ENCODE results near the gene NAGK. TPM values are rescaled to one million over a fixed set of nuclear protein-coding genes. Genes with fewer than 3 reads are reported as not detected.
"Not testable (repeated sequence)": the region's sequence is repeated elsewhere in the genome, so short reads cannot be mapped to it uniquely, and the experiment has no call there.

The NAGK gene
- total and polyA plus RNA-seq, 2 donors (not counting 3 experiments of a cell fraction or from before 2014, with no cell fraction given) = 130 to 184 TPM

DNA sequence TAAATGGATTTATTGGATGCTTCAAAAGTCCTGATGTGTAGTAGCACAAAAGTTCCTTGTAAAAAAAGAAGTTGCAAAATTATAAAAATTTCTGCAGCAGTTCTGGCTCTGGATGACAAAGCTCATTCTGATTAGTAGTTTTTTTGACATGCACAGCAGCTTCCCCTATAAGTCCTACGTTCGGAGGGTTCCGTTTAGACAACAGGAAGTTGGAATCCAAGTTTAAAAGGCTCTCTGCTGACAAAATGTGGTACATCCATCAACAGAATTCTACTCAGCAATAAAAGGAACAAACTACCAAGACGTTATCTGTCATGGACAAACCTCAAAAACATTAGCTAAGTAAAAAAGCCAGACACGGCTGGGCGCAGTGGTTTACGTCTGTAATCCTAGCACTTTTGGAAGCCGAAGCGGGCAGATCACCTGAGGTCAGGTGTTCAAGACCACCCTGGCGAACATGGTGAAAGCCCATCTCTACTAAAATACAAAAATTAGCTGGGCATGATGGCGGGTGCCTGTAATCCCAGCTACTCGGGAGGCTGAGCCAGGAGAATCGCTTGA is 15.4 kb downstream of the NAGK start:
- BruUV-seq (replicated peaks); H3K9me3 ChIP-seq (replicated peaks; ENCODE audit: control insufficient read depth, insufficient read depth, low read length); DNase-seq (ENCODE audit: low read depth, low spot score); H3K9ac ChIP-seq (replicated peaks; ENCODE audit: extremely low read depth, insufficient read depth, low read length); H3K36me3 ChIP-seq (ENCODE audit: control insufficient read depth in 2 of 2, extremely low read depth in 1 of 2, insufficient read depth in 2 of 2, low read length in 2 of 2); H3K9me1 ChIP-seq (replicated peaks; ENCODE audit: control insufficient read depth, extremely low read depth, insufficient read depth, low read length); intact Hi-C loops (cut with micrococcal nuclease); H3K27ac ChIP-seq (ENCODE audit: insufficient read depth, low read depth, low read length); H3K79me2 ChIP-seq (ENCODE audit: control insufficient read depth, insufficient read depth, low read length); POLR2A ChIA-PET; H4K20me1 ChIP-seq (replicated peaks; ENCODE audit: control insufficient read depth, extremely low read depth, insufficient read depth, low read length); H3K4me3 ChIP-seq (replicated peaks in 1 of 3; ENCODE audit: insufficient read depth in 1 of 3, low read depth in 1 of 3, low read length in 3 of 3); H3K4me1 ChIP-seq (ENCODE audit: control insufficient read depth, extremely low read depth, insufficient read depth, low read length); H3K27me3 ChIP-seq (ENCODE audit: control insufficient read depth in 2 of 2, insufficient read depth in 2 of 2, low read length in 2 of 2); H3K4me2 ChIP-seq (ENCODE audit: insufficient read depth, low read length); dilution Hi-C loops (cut with MboI; ENCODE audit: extremely low pct_ligation_motif_present, low sequenced_read_pairs); H2AFZ ChIP-seq (ENCODE audit: low read depth, low read length): not testable (repeated sequence)
- peak; percentile 78 for FAIRE-seq
- CTCF ChIA-PET = interaction anchor here (2.7 kb wide), 1 partner anchor 17 kb away, joined by 10 read pairs; no protein-coding TSS in a partner anchor

DNA sequence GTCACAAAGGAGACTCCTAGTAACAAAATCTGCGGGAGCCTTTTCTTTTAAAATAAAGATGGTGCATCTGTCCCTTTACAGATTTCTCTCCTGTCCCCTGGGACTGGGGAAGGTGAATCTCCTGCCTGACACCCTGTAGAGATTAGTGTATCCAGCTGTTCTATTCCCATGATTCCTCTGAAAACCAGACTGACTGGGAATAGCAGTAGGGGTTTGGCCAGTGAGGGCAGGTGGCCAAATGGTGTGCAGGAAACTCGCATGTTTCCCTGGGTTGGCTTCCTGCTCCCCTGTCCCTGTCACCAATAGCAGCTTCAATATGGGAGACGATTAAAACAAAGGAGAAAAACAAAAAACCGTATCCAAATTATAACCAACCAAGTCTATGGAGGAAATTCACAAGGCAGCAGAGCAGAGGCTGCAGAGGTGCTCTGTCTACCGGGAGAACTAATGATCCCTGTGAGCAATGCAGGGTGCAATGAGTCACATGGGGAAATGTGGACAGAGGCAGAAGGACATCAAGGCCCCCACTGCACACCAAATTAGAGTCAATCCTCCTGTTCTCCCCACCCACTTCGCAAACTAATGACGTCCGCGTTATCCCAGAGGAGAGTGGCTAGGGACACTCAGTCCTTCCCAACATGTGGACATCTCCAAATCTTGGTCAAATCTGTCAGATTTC is 17.0 kb downstream of the NAGK start:
- H4K20me1 ChIP-seq (replicated peaks; ENCODE audit: control insufficient read depth, extremely low read depth, insufficient read depth, low read length); H2AFZ ChIP-seq (ENCODE audit: low read depth, low read length); H3K4me3 ChIP-seq (replicated peaks in 1 of 3; ENCODE audit: insufficient read depth in 1 of 3, low read depth in 1 of 3, low read length in 3 of 3); POLR2A ChIA-PET; H3K9me1 ChIP-seq (replicated peaks; ENCODE audit: control insufficient read depth, extremely low read depth, insufficient read depth, low read length); H3K27me3 ChIP-seq (ENCODE audit: control insufficient read depth in 2 of 2, insufficient read depth in 2 of 2, low read length in 2 of 2); H3K79me2 ChIP-seq (ENCODE audit: control insufficient read depth, insufficient read depth, low read length); BruUV-seq (replicated peaks); H3K4me1 ChIP-seq (ENCODE audit: control insufficient read depth, extremely low read depth, insufficient read depth, low read length); CTCF ChIA-PET; intact Hi-C loops (cut with micrococcal nuclease); H3K9ac ChIP-seq (replicated peaks; ENCODE audit: extremely low read depth, insufficient read depth, low read length); FAIRE-seq; H3K4me2 ChIP-seq (ENCODE audit: insufficient read depth, low read length); DNase-seq (ENCODE audit: low read depth, low spot score); H3K9me3 ChIP-seq (replicated peaks; ENCODE audit: control insufficient read depth, insufficient read depth, low read length); dilution Hi-C loops (cut with MboI; ENCODE audit: extremely low pct_ligation_motif_present, low sequenced_read_pairs); H3K36me3 ChIP-seq (ENCODE audit: control insufficient read depth in 2 of 2, extremely low read depth in 1 of 2, insufficient read depth in 2 of 2, low read length in 2 of 2); H3K27ac ChIP-seq (ENCODE audit: insufficient read depth, low read depth, low read length): not testable (repeated sequence)

DNA sequence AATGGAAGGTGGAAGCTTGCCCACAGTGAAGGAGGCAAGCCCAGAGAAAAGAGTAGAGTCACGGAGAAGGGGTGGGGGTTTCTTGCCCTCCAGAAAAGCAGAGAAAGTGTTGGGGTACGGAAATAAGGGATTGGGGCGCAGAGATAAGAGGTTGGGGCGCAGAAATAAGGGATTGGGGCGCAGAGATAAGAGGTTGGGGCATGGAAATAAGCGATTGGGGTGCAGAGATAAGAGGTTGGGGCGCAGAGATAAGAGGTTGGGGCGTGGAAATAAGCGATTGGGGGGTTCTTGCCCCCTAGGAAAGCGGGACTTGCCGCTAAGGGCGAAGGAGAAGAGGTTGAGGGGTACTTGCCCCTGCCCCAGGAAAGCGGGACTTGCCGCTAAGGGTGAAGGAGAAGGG is 21.0 kb downstream of the NAGK start:
- H4K20me1 ChIP-seq (replicated peaks; ENCODE audit: control insufficient read depth, extremely low read depth, insufficient read depth, low read length); CTCF ChIA-PET; H3K27me3 ChIP-seq (ENCODE audit: control insufficient read depth in 2 of 2, insufficient read depth in 2 of 2, low read length in 2 of 2); intact Hi-C loops (cut with micrococcal nuclease); H3K9me1 ChIP-seq (replicated peaks; ENCODE audit: control insufficient read depth, extremely low read depth, insufficient read depth, low read length); dilution Hi-C loops (cut with MboI; ENCODE audit: extremely low pct_ligation_motif_present, low sequenced_read_pairs); H3K4me2 ChIP-seq (ENCODE audit: insufficient read depth, low read length); H2AFZ ChIP-seq (ENCODE audit: low read depth, low read length); FAIRE-seq; H3K4me1 ChIP-seq (ENCODE audit: control insufficient read depth, extremely low read depth, insufficient read depth, low read length); H3K79me2 ChIP-seq (ENCODE audit: control insufficient read depth, insufficient read depth, low read length); H3K27ac ChIP-seq (ENCODE audit: insufficient read depth, low read depth, low read length); DNase-seq (ENCODE audit: low read depth, low spot score); H3K9ac ChIP-seq (replicated peaks; ENCODE audit: extremely low read depth, insufficient read depth, low read length); POLR2A ChIA-PET; H3K9me3 ChIP-seq (replicated peaks; ENCODE audit: control insufficient read depth, insufficient read depth, low read length); H3K36me3 ChIP-seq (ENCODE audit: control insufficient read depth in 2 of 2, extremely low read depth in 1 of 2, insufficient read depth in 2 of 2, low read length in 2 of 2); H3K4me3 ChIP-seq (replicated peaks in 1 of 3; ENCODE audit: insufficient read depth in 1 of 3, low read depth in 1 of 3, low read length in 3 of 3); BruUV-seq (replicated peaks): not testable (repeated sequence)

DNA sequence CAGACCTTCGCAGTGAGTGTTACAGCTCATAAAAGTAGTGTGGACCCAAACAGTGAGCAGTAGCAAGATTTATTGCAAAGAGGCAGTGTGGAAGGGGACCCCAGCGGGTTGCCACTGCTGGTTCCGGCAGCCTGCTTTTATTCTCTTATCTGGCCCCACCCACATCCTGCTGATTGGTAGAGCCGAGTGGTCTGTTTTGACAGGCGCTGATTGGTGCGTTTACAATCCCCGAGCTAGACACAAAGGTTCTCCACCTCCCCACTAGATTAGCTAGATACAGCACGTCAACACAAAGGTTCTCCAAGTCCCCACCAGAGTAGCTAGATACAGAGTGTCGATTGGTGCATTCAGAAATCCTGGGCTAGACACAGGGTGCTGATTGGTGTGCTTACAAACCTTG is 23.4 kb downstream of the NAGK start:
- dilution Hi-C loops (cut with MboI; ENCODE audit: extremely low pct_ligation_motif_present, low sequenced_read_pairs); H3K9me3 ChIP-seq (replicated peaks; ENCODE audit: control insufficient read depth, insufficient read depth, low read length); POLR2A ChIA-PET; H3K27me3 ChIP-seq (ENCODE audit: control insufficient read depth in 2 of 2, insufficient read depth in 2 of 2, low read length in 2 of 2); H3K9me1 ChIP-seq (replicated peaks; ENCODE audit: control insufficient read depth, extremely low read depth, insufficient read depth, low read length); H3K4me2 ChIP-seq (ENCODE audit: insufficient read depth, low read length); H4K20me1 ChIP-seq (replicated peaks; ENCODE audit: control insufficient read depth, extremely low read depth, insufficient read depth, low read length); H3K9ac ChIP-seq (replicated peaks; ENCODE audit: extremely low read depth, insufficient read depth, low read length); intact Hi-C loops (cut with micrococcal nuclease); FAIRE-seq; H2AFZ ChIP-seq (ENCODE audit: low read depth, low read length); H3K79me2 ChIP-seq (ENCODE audit: control insufficient read depth, insufficient read depth, low read length); DNase-seq (ENCODE audit: low read depth, low spot score); BruUV-seq (replicated peaks); H3K27ac ChIP-seq (ENCODE audit: insufficient read depth, low read depth, low read length); H3K4me1 ChIP-seq (ENCODE audit: control insufficient read depth, extremely low read depth, insufficient read depth, low read length); H3K4me3 ChIP-seq (replicated peaks in 1 of 3; ENCODE audit: insufficient read depth in 1 of 3, low read depth in 1 of 3, low read length in 3 of 3); H3K36me3 ChIP-seq (ENCODE audit: control insufficient read depth in 2 of 2, extremely low read depth in 1 of 2, insufficient read depth in 2 of 2, low read length in 2 of 2): not testable (repeated sequence)
- CTCF ChIA-PET = interaction anchor here (1.9 to 2.5 kb wide), 2 partner anchors 9 to 24 kb away, joined by 5 to 19 read pairs; partner anchors contain the start of gene NAGK
